HepG2 (cell line): ENCODE measurements around the gene TNPO3. TPM values are rescaled to one million over a fixed set of nuclear protein-coding genes. Genes with fewer than 3 reads are reported as not detected.

Experiments used
- ATAC-seq: fragments of 200-7000 bp; cut with Tn5 transposase; 3 replicates; pipeline ENCODE4 v1.9.1; 2020; ENCODE audit warnings: mild to moderate bottlenecking, moderate library complexity
- BruUV-seq: library from RNA; stranded (reverse); fragments of 400-500 nt; replicated peaks from 2 replicates; lab custom pipeline; 2021; lab: Mats Ljungman, UMichigan
- CTCF ChIA-PET: fragments of 300-600 bp; formaldehyde crosslinking; extraction: SDS; loops from one replicate; lab custom pipeline; 2021; ENCODE audit warnings: low total read pairs, inconsistent platforms, low intra/inter-chr PET ratio; lab: Yijun Ruan, JAX
- POLR2A ChIA-PET: fragments of 350-600 bp; sonication (Branson Sonifier 250); formaldehyde crosslinking; loops from one replicate; lab custom pipeline; 2020; ENCODE audit warnings: antibody characterized with exemption, inconsistent platforms; lab: Yijun Ruan, JAX
- DNase-seq: peaks from one replicate; pipeline ENCODE4 v3.0.0-alpha.2; 2015; ENCODE audit warnings: low spot score
- FAIRE-seq: peaks from 3 replicates; lab custom pipeline; 2011; peaks lifted over from hg19 to GRCh38; lab: Jason Lieb, UNC
- H2AFZ ChIP-seq: one replicate; pipeline ENCODE4 v1.6.1; 2011; ENCODE audit warnings: low read length, inconsistent platforms
- H3K27ac ChIP-seq: fragments of 300-600 bp; 3 replicates; pipeline ENCODE4 v1.8.0; 2011; ENCODE audit warnings: mixed run types, mild to moderate bottlenecking, mixed read lengths, low read length, inconsistent platforms; ENCODE audit not compliant: insufficient read depth; ENCODE audit errors: extremely low read length
- H3K27me3 ChIP-seq, 2 experiments: fragments of 200-600 bp in 1 of 2; 2 replicates in 1 of 2; 3 replicates in 1 of 2; pipeline versions ENCODE4 v1.6.0 to v1.8.0; 2011; ENCODE audit warnings: low read length in 2 of 2, mild to moderate bottlenecking in 2 of 2, moderate library complexity in 2 of 2, inconsistent platforms in 1 of 2; ENCODE audit not compliant: insufficient read depth in 2 of 2, control insufficient read depth in 1 of 2
- H3K36me3 ChIP-seq, 2 experiments: fragments of 200-600 bp in 1 of 2; replicated peaks in 1 of 2; 2 replicates in 1 of 2; 3 replicates in 1 of 2; pipeline versions ENCODE4 v1.5.1 to v1.8.0; 2011; ENCODE audit warnings: low read length in 2 of 2, inconsistent platforms in 1 of 2; ENCODE audit not compliant: insufficient read depth in 2 of 2, control insufficient read depth in 1 of 2
- H3K4me1 ChIP-seq: 2 replicates; pipeline ENCODE4 v1.5.1; 2012; ENCODE audit warnings: low read length, inconsistent platforms; ENCODE audit not compliant: insufficient read depth
- H3K4me2 ChIP-seq: 2 replicates; pipeline ENCODE4 v1.6.0; 2011; ENCODE audit warnings: low read depth, low read length, inconsistent platforms
- H3K4me3 ChIP-seq, 3 experiments: fragments of 200-600 bp in 1 of 3; sonication (generic), shearing (Covaris generic) in 1 of 3; replicated peaks in 1 of 3; 2 replicates each; pipeline ENCODE4 v1.5.1; 2011 to 2016; ENCODE audit warnings: low read length in 3 of 3, inconsistent platforms in 2 of 3, low read depth in 2 of 3, mild to moderate bottlenecking in 2 of 3, control low read depth in 1 of 3, mixed read lengths in 1 of 3; ENCODE audit not compliant: insufficient read depth in 1 of 3
- H3K79me2 ChIP-seq: one replicate; pipeline ENCODE4 v1.6.1; 2011; ENCODE audit warnings: low read length, inconsistent platforms; ENCODE audit not compliant: insufficient read depth
- H3K9ac ChIP-seq: 2 replicates; pipeline ENCODE4 v1.6.0; 2011; ENCODE audit warnings: mild to moderate bottlenecking, low read depth, low read length, inconsistent platforms; ENCODE audit not compliant: insufficient read depth
- H3K9me3 ChIP-seq: 2 replicates; pipeline ENCODE4 v1.5.1; 2012; ENCODE audit warnings: mild to moderate bottlenecking, low read length
- H4K20me1 ChIP-seq: 2 replicates; pipeline ENCODE4 v1.6.0; 2011; ENCODE audit warnings: inconsistent platforms, mild to moderate bottlenecking, low read length, moderate library complexity; ENCODE audit not compliant: insufficient read depth
- AKAP8 ChIP-seq: sonication (generic); formaldehyde crosslinking; IDR thresholded peaks from 2 replicates; pipeline ENCODE4 v1.5.1; 2020; ENCODE audit warnings: mild to moderate bottlenecking, missing genetic modification reagents
- BRD4 ChIP-seq: sonication (generic); formaldehyde crosslinking; IDR thresholded peaks from 2 replicates; pipeline ENCODE4 v1.4.0; 2020; ENCODE audit warnings: missing genetic modification reagents
- DMAP1 ChIP-seq: IDR thresholded peaks from 2 replicates; pipeline ENCODE4 v1.6.1; 2016
- FOSL2 ChIP-seq: sonication (generic); formaldehyde crosslinking; IDR thresholded peaks from 2 replicates; pipeline ENCODE4 v1.4.0; 2020; ENCODE audit warnings: missing genetic modification reagents
- KLF12 ChIP-seq: sonication (generic); formaldehyde crosslinking; IDR thresholded peaks from 2 replicates; pipeline ENCODE4 v1.4.0; 2020; ENCODE audit warnings: missing genetic modification reagents, borderline replicate concordance
- NKX3-1 ChIP-seq: sonication (generic); formaldehyde crosslinking; IDR thresholded peaks from 2 replicates; pipeline ENCODE4 v1.5.0; 2020; ENCODE audit warnings: missing genetic modification reagents
- PPARG ChIP-seq: conservative IDR thresholded peaks from 2 replicates; pipeline ENCODE4 v1.6.1; 2016; ENCODE audit warnings: missing biosample characterization, missing genetic modification reagents
- PRDM15 ChIP-seq: sonication (generic); formaldehyde crosslinking; IDR thresholded peaks from 2 replicates; pipeline ENCODE4 v1.4.0; 2020; ENCODE audit warnings: missing genetic modification reagents
- SOX5 ChIP-seq: IDR thresholded peaks from 2 replicates; pipeline ENCODE4 v1.6.1; 2016; ENCODE audit warnings: borderline replicate concordance
- SPEN ChIP-seq: sonication (generic); formaldehyde crosslinking; IDR thresholded peaks from 2 replicates; pipeline ENCODE4 v1.5.1; 2020; ENCODE audit warnings: low read depth, mild to moderate bottlenecking, missing genetic modification reagents
- ZBTB25 ChIP-seq: IDR thresholded peaks from 2 replicates; pipeline ENCODE4 v1.6.1; 2018; ENCODE audit warnings: missing genetic modification reagents
- ZFX ChIP-seq: sonication (generic); formaldehyde crosslinking; IDR thresholded peaks from 2 replicates; pipeline ENCODE4 v1.4.0; 2020; ENCODE audit warnings: mild to moderate bottlenecking, low read depth, missing genetic modification reagents, moderate library complexity
- ZNF138 ChIP-seq: sonication (generic); formaldehyde crosslinking; IDR thresholded peaks from 2 replicates; pipeline ENCODE4 v1.5.0; 2020; ENCODE audit warnings: mild to moderate bottlenecking, low read depth, missing genetic modification reagents
- ZNF234 ChIP-seq: sonication (generic); formaldehyde crosslinking; conservative IDR thresholded peaks from 2 replicates; pipeline ENCODE4 v1.5.1; 2020; ENCODE audit warnings: mild to moderate bottlenecking, missing genetic modification reagents
- ZNF253 ChIP-seq: sonication (generic); formaldehyde crosslinking; IDR thresholded peaks from 2 replicates; pipeline ENCODE4 v1.8.0; 2022; ENCODE audit warnings: mild to moderate bottlenecking, missing genetic modification reagents, borderline replicate concordance
- ZNF275 ChIP-seq: sonication (generic); formaldehyde crosslinking; IDR thresholded peaks from 2 replicates; pipeline ENCODE4 v1.8.0; 2022; ENCODE audit warnings: missing genetic modification reagents, mild to moderate bottlenecking, inconsistent platforms, borderline replicate concordance
- ZNF7 ChIP-seq: IDR thresholded peaks from 2 replicates; pipeline ENCODE4 v1.6.1; 2016; ENCODE audit warnings: missing biosample characterization, missing genetic modification reagents
- WGBS: methylation state at CpG from one replicate; pipeline ENCODE4 v1.1.6; 2017; ENCODE audit warnings: low lambda C conversion rate; 5-methylcytosine and 5-hydroxymethylcytosine counted together
- in situ Hi-C: cut with HindIII; loops from 2 replicates; pipeline ENCODE4 v1.10.0; 2017; ENCODE audit warnings: low pct_unique_long_range_greater_than_20kb; ENCODE audit not compliant: extremely low pct_ligation_motif_present
- intact Hi-C: fragments of 100-400 bp; cut with micrococcal nuclease; formaldehyde crosslinking; loops from one replicate; pipeline ENCODE4 v1.10.0; 2022; ENCODE audit not compliant: unreplicated experiment
- polyA plus RNA-seq, 8 experiments: library from polyadenylated mRNA; depleted of rRNA in 3 of 8; stranded (reverse) in 7 of 8; unstranded in 1 of 8; fragments of >200 nt; fragmentation: Illumina TruSeq in 4 of 8; extraction: Trizol in 4 of 8; gene quantifications; 2 replicates each; pipeline versions ENCODE4 v1.2.1 to v1.2.3, GENCODE V29; 2011 to 2016; ENCODE audit warnings: low read depth in 4 of 8, missing spikeins in 1 of 8, mixed read lengths in 1 of 8; ENCODE audit not compliant: insufficient read depth in 1 of 8
- total RNA-seq, 5 experiments: library from RNA; depleted of rRNA; stranded (reverse); fragments of >200 nt; fragmentation: Illumina TruSeq; extraction: Trizol; gene quantifications; 2 replicates each; pipeline ENCODE4 v1.2.3, GENCODE V29; 2016; ENCODE audit warnings: low read depth in 1 of 5

TNPO3 gene
- total and polyA plus RNA-seq, 2 of the 13 experiments (the other 11 are each of a cell fraction or from before 2014, with no cell fraction given) = 23.8 to 44.6 TPM

- H3K9me3 ChIP-seq = no peaks in the 10 kb centered on the region
- no peak overlapping the region for H3K27ac ChIP-seq
- H4K20me1 ChIP-seq = no peaks in the 10 kb centered on the region
- CTCF ChIA-PET = no interaction called here
- TF ChIP-seq FOSL2 (CRISPR knock-in tag) (no peak), DMAP1 (no peak), NKX3-1 (no peak), SPEN (CRISPR knock-in tag) (no peak), ZNF7 (CRISPR knock-in tag) (no peak), ZNF253 (CRISPR knock-in tag) (no peak), ZNF275 (CRISPR knock-in tag) (no peak), PPARG (CRISPR knock-in tag) (no peak), ZNF138 (CRISPR knock-in tag) (no peak), SOX5 (no peak), AKAP8 (CRISPR knock-in tag) (no peak), BRD4 (CRISPR knock-in tag) (no peak), PRDM15 (CRISPR knock-in tag) (no peak), ZNF234 (CRISPR knock-in tag) (no peak), ZBTB25 (CRISPR knock-in tag) (no peak), KLF12 (no peak), ZFX (CRISPR knock-in tag) (no peak)
- FAIRE-seq (no peak), ATAC-seq (no peak), DNase-seq (no peak)
- no peak overlapping the region for H3K9ac ChIP-seq
- no peak overlapping the region for H3K4me2 ChIP-seq
- no TSS peak for BruUV-seq
- no peak overlapping the region for H3K4me3 ChIP-seq
- 85% methylated on average over 13 of the region's 16 CpGs for WGBS
- peaks cover 0 to 9% of the 10 kb centered on the region in 2 experiments; a peak in 4 of 5 replicates for H3K27me3 ChIP-seq
- POLR2A ChIA-PET = no interaction called here
- H2AFZ ChIP-seq = no peak overlapping the region
- no peaks in the 10 kb centered on the region for H3K36me3 ChIP-seq
- no peaks in the 10 kb centered on the region for H3K79me2 ChIP-seq
- in situ Hi-C loops = no loop called here
- peaks cover 37% of the 10 kb centered on the region for H3K4me1 ChIP-seq
- intact Hi-C loops = no loop called here
Observed at GRCh38 chr7:128941946-128942526, 112.9 kb downstream of the TNPO3 start.
